ENCODE measurements around the gene ZCWPW1.

The ZCWPW1 gene

GRCh38 chr7:100407285-100408180 lies 21.0 kb downstream of the ZCWPW1 start:
- H3K9ac ChIP-seq (ENCODE audit: low read depth, low read length): no peak overlapping the region
- no peaks in the 10 kb centered on the region for H3K36me3 ChIP-seq (ENCODE audit: control insufficient read depth, insufficient read depth, low read length)
- H3K4me1 ChIP-seq (ENCODE audit: control insufficient read depth, insufficient read depth, low read length): no peaks in the 10 kb centered on the region
- H3K27me3 ChIP-seq (ENCODE audit: control insufficient read depth, insufficient read depth, low read length): no peaks in the 10 kb centered on the region
- no peak overlapping the region for H3K4me3 ChIP-seq (ENCODE audit: low read depth, low read length)
- H3K9me3 ChIP-seq (ENCODE audit: control insufficient read depth, insufficient read depth, low read length): no peaks in the 10 kb centered on the region

DNA sequence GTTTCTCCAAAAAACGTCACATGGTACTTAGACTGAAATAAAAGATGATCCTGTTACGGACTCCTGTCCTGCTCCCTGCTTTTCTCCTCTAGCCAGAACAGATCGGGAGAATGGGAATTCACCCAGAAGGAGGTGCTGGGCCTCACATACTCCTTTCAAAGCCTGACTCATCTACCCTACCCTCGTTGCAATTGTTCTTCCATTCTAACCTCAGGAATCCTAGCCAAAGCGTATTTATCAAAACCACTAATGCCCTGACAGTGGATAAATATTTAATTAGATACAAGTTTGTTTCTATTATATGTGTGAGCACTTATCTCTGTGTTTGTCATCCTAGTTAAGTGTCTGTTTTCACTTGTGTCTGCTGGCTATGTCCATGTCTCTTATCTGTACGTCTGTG lies 21.7 kb downstream of the ZCWPW1 start:
- H3K9me3 ChIP-seq (ENCODE audit: control insufficient read depth, insufficient read depth, low read length): no peaks in the 10 kb centered on the region
- H3K4me3 ChIP-seq (ENCODE audit: low read depth, low read length): no peak overlapping the region
- no peak overlapping the region for H3K9ac ChIP-seq (ENCODE audit: low read depth, low read length)
- H3K4me1 ChIP-seq (ENCODE audit: control insufficient read depth, insufficient read depth, low read length): no peaks in the 10 kb centered on the region
- no peaks in the 10 kb centered on the region for H3K36me3 ChIP-seq (ENCODE audit: control insufficient read depth, insufficient read depth, low read length)
- H3K27me3 ChIP-seq (ENCODE audit: control insufficient read depth, insufficient read depth, low read length): no peaks in the 10 kb centered on the region

- H3K36me3 ChIP-seq (ENCODE audit: control insufficient read depth, insufficient read depth, low read length): no peaks in the 10 kb centered on the region
- H3K27me3 ChIP-seq (ENCODE audit: control insufficient read depth, insufficient read depth, low read length): no peaks in the 10 kb centered on the region
- no peak overlapping the region for H3K4me3 ChIP-seq (ENCODE audit: low read depth, low read length)
- H3K4me1 ChIP-seq (ENCODE audit: control insufficient read depth, insufficient read depth, low read length): peaks cover 5% of the 10 kb centered on the region
- H3K9ac ChIP-seq (ENCODE audit: low read depth, low read length): no peak overlapping the region
- no peaks in the 10 kb centered on the region for H3K9me3 ChIP-seq (ENCODE audit: control insufficient read depth, insufficient read depth, low read length)
These were observed 26.3 kb downstream of the ZCWPW1 start for GRCh38 chr7:100402241-100402640.

DNA sequence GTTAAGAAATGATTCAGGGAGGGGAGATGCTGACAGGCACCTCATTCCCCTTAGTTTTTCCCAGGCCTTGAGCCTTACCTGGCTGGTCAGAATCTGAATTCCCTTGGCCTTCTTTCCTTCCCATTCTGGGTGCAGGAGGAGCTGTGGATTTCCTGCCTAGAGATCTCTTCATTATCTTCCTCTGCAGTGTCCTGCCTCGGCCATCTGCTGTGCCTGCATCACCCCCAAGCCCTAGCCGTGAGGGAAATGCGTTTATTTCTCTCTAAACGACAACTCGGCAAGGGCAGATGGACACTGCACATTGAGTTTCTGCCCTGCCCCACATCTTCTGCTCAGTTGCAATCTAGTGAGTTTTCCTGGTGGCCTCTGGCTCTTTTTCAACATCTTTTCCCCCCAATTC lies 26.7 kb downstream of the ZCWPW1 start:
- Histone ChIP-seq H3K9ac (ENCODE audit: low read depth, low read length) (no peak overlapping the region), H3K4me1 (ENCODE audit: control insufficient read depth, insufficient read depth, low read length) (peaks cover 5% of the 10 kb centered on the region), H3K4me3 (ENCODE audit: low read depth, low read length) (no peak overlapping the region), H3K9me3 (ENCODE audit: control insufficient read depth, insufficient read depth, low read length) (no peaks in the 10 kb centered on the region), H3K36me3 (ENCODE audit: control insufficient read depth, insufficient read depth, low read length) (no peaks in the 10 kb centered on the region), H3K27me3 (ENCODE audit: control insufficient read depth, insufficient read depth, low read length) (no peaks in the 10 kb centered on the region)

GRCh38 chr7:100400656-100401055 lies 27.8 kb downstream of the ZCWPW1 start:
- no peak overlapping the region for H3K4me3 ChIP-seq (ENCODE audit: low read depth, low read length)
- no peaks in the 10 kb centered on the region for H3K27me3 ChIP-seq (ENCODE audit: control insufficient read depth, insufficient read depth, low read length)
- H3K9ac ChIP-seq (ENCODE audit: low read depth, low read length): no peak overlapping the region
- no peaks in the 10 kb centered on the region for H3K9me3 ChIP-seq (ENCODE audit: control insufficient read depth, insufficient read depth, low read length)
- H3K36me3 ChIP-seq (ENCODE audit: control insufficient read depth, insufficient read depth, low read length): no peaks in the 10 kb centered on the region
- H3K4me1 ChIP-seq (ENCODE audit: control insufficient read depth, insufficient read depth, low read length): peaks cover 5% of the 10 kb centered on the region

- peaks cover 5% of the 10 kb centered on the region for H3K4me1 ChIP-seq (ENCODE audit: control insufficient read depth, insufficient read depth, low read length)
- no peaks in the 10 kb centered on the region for H3K27me3 ChIP-seq (ENCODE audit: control insufficient read depth, insufficient read depth, low read length)
- no peaks in the 10 kb centered on the region for H3K9me3 ChIP-seq (ENCODE audit: control insufficient read depth, insufficient read depth, low read length)
- H3K4me3 ChIP-seq (ENCODE audit: low read depth, low read length): no peak overlapping the region
- no peaks in the 10 kb centered on the region for H3K36me3 ChIP-seq (ENCODE audit: control insufficient read depth, insufficient read depth, low read length)
- H3K9ac ChIP-seq (ENCODE audit: low read depth, low read length): no peak overlapping the region
These were observed 28.5 kb downstream of the ZCWPW1 start for GRCh38 chr7:100400041-100400440.

- no peak overlapping the region for H3K9ac ChIP-seq (ENCODE audit: low read depth, low read length)
- peaks cover 5% of the 10 kb centered on the region for H3K4me1 ChIP-seq (ENCODE audit: control insufficient read depth, insufficient read depth, low read length)
- no peak overlapping the region for H3K4me3 ChIP-seq (ENCODE audit: low read depth, low read length)
- no peaks in the 10 kb centered on the region for H3K9me3 ChIP-seq (ENCODE audit: control insufficient read depth, insufficient read depth, low read length)
- no peaks in the 10 kb centered on the region for H3K27me3 ChIP-seq (ENCODE audit: control insufficient read depth, insufficient read depth, low read length)
- no peaks in the 10 kb centered on the region for H3K36me3 ChIP-seq (ENCODE audit: control insufficient read depth, insufficient read depth, low read length)
These were observed 30.3 kb downstream of the ZCWPW1 start for GRCh38 chr7:100398239-100398638.

DNA sequence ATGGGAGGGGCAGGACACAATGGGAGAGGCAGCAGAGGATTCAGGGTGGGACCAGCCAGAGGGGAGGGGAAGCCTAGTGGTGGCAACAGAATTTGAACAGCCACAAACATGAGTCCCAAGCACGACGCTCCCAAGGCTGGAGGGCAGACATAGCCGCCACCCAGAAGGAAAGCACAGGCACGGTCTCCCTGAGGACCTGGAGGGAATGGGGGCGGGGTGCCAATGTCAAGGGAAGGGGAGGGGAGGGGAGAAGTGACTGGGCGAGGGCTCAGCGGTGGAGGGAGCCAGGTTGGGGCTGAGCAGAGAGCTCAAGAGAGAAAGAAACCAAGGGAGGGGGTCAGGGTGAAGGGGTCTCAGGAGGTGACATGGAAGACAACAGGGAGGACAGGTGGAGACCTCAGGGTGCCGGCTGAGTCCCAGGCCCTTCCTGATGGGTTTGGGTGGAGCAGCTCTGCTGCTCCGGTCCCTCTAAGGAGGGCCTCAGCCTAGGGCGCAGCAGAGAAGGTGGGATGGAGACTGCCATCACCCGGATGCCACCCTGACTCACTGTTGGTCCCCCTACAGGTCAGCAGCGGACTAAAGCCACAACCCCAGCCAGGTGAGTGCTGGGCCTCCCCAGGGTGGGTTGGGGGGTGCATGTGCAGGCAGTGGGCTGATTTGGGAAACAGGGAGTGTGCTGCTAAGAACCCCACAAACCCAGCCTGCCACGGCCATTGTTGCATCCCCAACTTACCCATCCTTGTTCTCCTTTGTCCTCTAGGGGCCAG lies 31.0 kb downstream of the ZCWPW1 start:
- Histone ChIP-seq H3K36me3 (ENCODE audit: control insufficient read depth, insufficient read depth, low read length) (no peaks in the 10 kb centered on the region), H3K27me3 (ENCODE audit: control insufficient read depth, insufficient read depth, low read length) (no peaks in the 10 kb centered on the region), H3K4me3 (ENCODE audit: low read depth, low read length) (no peak overlapping the region), H3K9ac (ENCODE audit: low read depth, low read length) (no peak overlapping the region), H3K9me3 (ENCODE audit: control insufficient read depth, insufficient read depth, low read length) (no peaks in the 10 kb centered on the region), H3K4me1 (ENCODE audit: control insufficient read depth, insufficient read depth, low read length) (peaks cover 5% of the 10 kb centered on the region)

- Histone ChIP-seq H3K36me3 (ENCODE audit: control insufficient read depth, insufficient read depth, low read length) (no peaks in the 10 kb centered on the region), H3K4me3 (ENCODE audit: low read depth, low read length) (no peak overlapping the region), H3K9me3 (ENCODE audit: control insufficient read depth, insufficient read depth, low read length) (no peaks in the 10 kb centered on the region), H3K9ac (ENCODE audit: low read depth, low read length) (no peak overlapping the region), H3K27me3 (ENCODE audit: control insufficient read depth, insufficient read depth, low read length) (no peaks in the 10 kb centered on the region), H3K4me1 (ENCODE audit: control insufficient read depth, insufficient read depth, low read length) (peaks cover 5% of the 10 kb centered on the region)
These were observed 32.0 kb downstream of the ZCWPW1 start for GRCh38 chr7:100396421-100396982.

- H3K9me3 ChIP-seq (ENCODE audit: control insufficient read depth, insufficient read depth, low read length): no peaks in the 10 kb centered on the region
- no peak overlapping the region for H3K9ac ChIP-seq (ENCODE audit: low read depth, low read length)
- no peaks in the 10 kb centered on the region for H3K27me3 ChIP-seq (ENCODE audit: control insufficient read depth, insufficient read depth, low read length)
- H3K4me3 ChIP-seq (ENCODE audit: low read depth, low read length): no peak overlapping the region
- no peaks in the 10 kb centered on the region for H3K36me3 ChIP-seq (ENCODE audit: control insufficient read depth, insufficient read depth, low read length)
- H3K4me1 ChIP-seq (ENCODE audit: control insufficient read depth, insufficient read depth, low read length): peaks cover 5% of the 10 kb centered on the region
These were observed 34.4 kb downstream of the ZCWPW1 start for GRCh38 chr7:100394077-100394476.

DNA sequence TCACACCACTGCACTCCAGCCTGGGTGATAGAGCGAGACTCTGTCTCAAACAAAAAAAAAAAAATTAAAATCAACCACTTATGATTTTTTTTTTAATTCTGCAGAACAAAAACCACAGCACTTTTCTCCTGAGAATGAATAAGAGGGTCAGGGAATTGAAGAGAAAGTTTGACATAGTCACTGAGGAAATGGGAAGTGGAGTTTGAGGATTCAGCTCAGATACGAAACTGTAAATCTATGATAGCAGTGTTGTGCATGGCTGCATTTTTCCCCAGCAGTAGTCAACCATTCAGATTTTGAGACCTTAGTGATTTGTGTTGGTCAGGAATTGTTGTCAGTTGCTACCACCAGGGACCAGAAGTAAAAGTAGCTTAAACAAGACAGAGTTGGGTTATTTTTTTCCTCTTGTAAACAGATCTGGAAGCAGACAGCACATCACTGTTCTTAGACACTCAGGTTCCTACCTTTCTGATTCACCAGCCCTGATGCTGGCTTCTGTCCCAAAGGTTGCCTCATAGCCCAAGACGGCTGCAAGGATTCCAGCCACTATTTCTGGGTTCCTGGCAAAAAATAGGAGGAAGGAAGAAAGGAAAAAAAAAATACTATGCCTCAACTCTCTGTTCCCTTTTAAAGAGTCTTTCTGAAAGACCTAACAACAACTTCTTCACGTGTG lies 35.1 kb downstream of the ZCWPW1 start:
- Histone ChIP-seq H3K27me3 (ENCODE audit: control insufficient read depth, insufficient read depth, low read length) (no peaks in the 10 kb centered on the region), H3K9ac (ENCODE audit: low read depth, low read length) (no peak overlapping the region), H3K4me3 (ENCODE audit: low read depth, low read length) (no peak overlapping the region), H3K9me3 (ENCODE audit: control insufficient read depth, insufficient read depth, low read length) (no peaks in the 10 kb centered on the region), H3K36me3 (ENCODE audit: control insufficient read depth, insufficient read depth, low read length) (no peaks in the 10 kb centered on the region), H3K4me1 (ENCODE audit: control insufficient read depth, insufficient read depth, low read length) (peaks cover 5% of the 10 kb centered on the region)
